ENCODE data around the gene DUOX1.

DNA sequence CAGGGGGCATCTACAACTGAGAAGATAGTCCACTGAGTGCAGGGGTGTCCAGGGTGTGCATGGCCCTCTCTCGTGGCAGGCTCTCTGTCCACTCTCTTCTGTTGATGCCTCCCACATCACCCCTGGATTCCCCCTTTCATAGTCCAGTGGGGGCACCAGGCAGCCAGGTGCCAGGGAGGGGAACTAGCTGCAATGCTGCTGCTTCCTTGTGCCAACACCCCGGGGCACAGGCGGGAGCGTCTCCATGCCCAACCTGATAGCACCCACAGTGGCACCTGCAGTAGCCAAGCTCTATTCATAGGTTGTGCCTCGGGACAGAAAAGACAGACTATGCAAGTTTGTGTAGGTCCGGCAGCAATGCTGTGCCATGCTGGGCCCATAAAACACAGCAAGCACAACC, 27.6 kb upstream of the DUOX1 start:
- TF ChIP-seq ARNTL (CRISPR knock-in tag; IDR thresholded peaks at IDR 0.05; ENCODE audit: borderline replicate concordance, low read depth) (no peak), RARB (CRISPR knock-in tag; IDR thresholded peaks at IDR 0.05) (no peak), ZNF70 (CRISPR knock-in tag; IDR thresholded peaks at IDR 0.05) (no peak)

Data from SK-N-SH treated with all-trans-retinoic acid at 6 μM for 48 hours (cell line).